Adipocyte (in vitro differentiated cells): ENCODE data around the gene LMO7.

Source experiments
- DNase-seq: peaks from one replicate; pipeline ENCODE4 v3.0.0-alpha.2; 2015; ENCODE audit warnings: low read depth
- H3K27me3 ChIP-seq: replicated peaks from 2 replicates; pipeline ENCODE4 v1.7.0; 2013; ENCODE audit warnings: mild to moderate bottlenecking, low read length, moderate library complexity; ENCODE audit not compliant: control insufficient read depth, insufficient read depth
- H3K36me3 ChIP-seq: 2 replicates; pipeline ENCODE4 v1.7.0; 2013; ENCODE audit warnings: low read length, mild to moderate bottlenecking, moderate library complexity; ENCODE audit not compliant: control insufficient read depth, insufficient read depth, severe bottlenecking
- H3K4me1 ChIP-seq: 2 replicates; pipeline ENCODE4 v1.7.0; 2013; ENCODE audit warnings: mild to moderate bottlenecking, low read length, moderate library complexity; ENCODE audit not compliant: control insufficient read depth, insufficient read depth
- H3K4me3 ChIP-seq: 2 replicates; pipeline ENCODE4 v1.7.0; 2013; ENCODE audit warnings: mild to moderate bottlenecking, low read length, moderate library complexity
- H3K9ac ChIP-seq: 2 replicates; pipeline ENCODE4 v1.7.0; 2013; ENCODE audit warnings: mild to moderate bottlenecking, low read length, moderate library complexity
- H3K9me3 ChIP-seq: 2 replicates; pipeline ENCODE4 v1.7.0; 2013; ENCODE audit warnings: mild to moderate bottlenecking, low read length, moderate library complexity; ENCODE audit not compliant: control insufficient read depth

LMO7 gene

GRCh38 chr13:75901501-75901900, 265.4 kb downstream of the LMO7 start:
- Histone ChIP-seq H3K4me1 (no peaks in the 10 kb centered on the region), H3K27me3 (no peaks in the 10 kb centered on the region), H3K9ac (no peak overlapping the region), H3K4me3 (no peak overlapping the region), H3K36me3 (no peaks in the 10 kb centered on the region), H3K9me3 (peaks cover 2% of the 10 kb centered on the region)
- no peak for DNase-seq

- Histone ChIP-seq H3K36me3 (no peaks in the 10 kb centered on the region), H3K27me3 (no peaks in the 10 kb centered on the region), H3K4me3 (no peak overlapping the region), H3K9me3 (peaks cover 2% of the 10 kb centered on the region), H3K9ac (no peak overlapping the region), H3K4me1 (no peaks in the 10 kb centered on the region)
- DNase-seq, result no peak
These were observed 266.3 kb downstream of the LMO7 start for GRCh38 chr13:75902166-75903104.

GRCh38 chr13:75904012-75904411, 267.9 kb downstream of the LMO7 start:
- Histone ChIP-seq H3K36me3 (no peaks in the 10 kb centered on the region), H3K4me1 (no peaks in the 10 kb centered on the region), H3K9ac (no peak overlapping the region), H3K9me3 (peaks cover 2% of the 10 kb centered on the region), H3K27me3 (no peaks in the 10 kb centered on the region), H3K4me3 (no peak overlapping the region)
- DNase-seq, result no peak

GRCh38 chr13:75906315-75906714, 270.2 kb downstream of the LMO7 start:
- Histone ChIP-seq H3K9ac (no peak overlapping the region), H3K4me1 (no peaks in the 10 kb centered on the region), H3K9me3 (no peaks in the 10 kb centered on the region), H3K4me3 (no peak overlapping the region), H3K36me3 (no peaks in the 10 kb centered on the region), H3K27me3 (no peaks in the 10 kb centered on the region)
- no peak for DNase-seq

GRCh38 chr13:75907044-75907443, 270.9 kb downstream of the LMO7 start:
- no peak overlapping the region for H3K9ac ChIP-seq
- no peaks in the 10 kb centered on the region for H3K4me1 ChIP-seq
- DNase-seq, result no peak
- H3K27me3 ChIP-seq, result no peaks in the 10 kb centered on the region
- H3K36me3 ChIP-seq, result no peaks in the 10 kb centered on the region
- no peaks in the 10 kb centered on the region for H3K9me3 ChIP-seq
- H3K4me3 ChIP-seq, result no peak overlapping the region

GRCh38 chr13:75908141-75908540, 272.0 kb downstream of the LMO7 start:
- Histone ChIP-seq H3K9me3 (no peaks in the 10 kb centered on the region), H3K36me3 (no peaks in the 10 kb centered on the region), H3K4me3 (no peak overlapping the region), H3K4me1 (no peaks in the 10 kb centered on the region), H3K27me3 (no peaks in the 10 kb centered on the region), H3K9ac (no peak overlapping the region)
- peak; percentile 58 for DNase-seq
